COR-L47 (cell line): Measurements from ENCODE around the gene ASPG.
"Not testable (repeated sequence)": the region's sequence is repeated elsewhere in the genome, so short reads cannot be mapped to it uniquely, and the experiment has no call there.

Source experiments
- DNase-seq: peaks from one replicate; lab custom pipeline; 2025; lab: John Stamatoyannopoulos, UW

The ASPG gene

DNA sequence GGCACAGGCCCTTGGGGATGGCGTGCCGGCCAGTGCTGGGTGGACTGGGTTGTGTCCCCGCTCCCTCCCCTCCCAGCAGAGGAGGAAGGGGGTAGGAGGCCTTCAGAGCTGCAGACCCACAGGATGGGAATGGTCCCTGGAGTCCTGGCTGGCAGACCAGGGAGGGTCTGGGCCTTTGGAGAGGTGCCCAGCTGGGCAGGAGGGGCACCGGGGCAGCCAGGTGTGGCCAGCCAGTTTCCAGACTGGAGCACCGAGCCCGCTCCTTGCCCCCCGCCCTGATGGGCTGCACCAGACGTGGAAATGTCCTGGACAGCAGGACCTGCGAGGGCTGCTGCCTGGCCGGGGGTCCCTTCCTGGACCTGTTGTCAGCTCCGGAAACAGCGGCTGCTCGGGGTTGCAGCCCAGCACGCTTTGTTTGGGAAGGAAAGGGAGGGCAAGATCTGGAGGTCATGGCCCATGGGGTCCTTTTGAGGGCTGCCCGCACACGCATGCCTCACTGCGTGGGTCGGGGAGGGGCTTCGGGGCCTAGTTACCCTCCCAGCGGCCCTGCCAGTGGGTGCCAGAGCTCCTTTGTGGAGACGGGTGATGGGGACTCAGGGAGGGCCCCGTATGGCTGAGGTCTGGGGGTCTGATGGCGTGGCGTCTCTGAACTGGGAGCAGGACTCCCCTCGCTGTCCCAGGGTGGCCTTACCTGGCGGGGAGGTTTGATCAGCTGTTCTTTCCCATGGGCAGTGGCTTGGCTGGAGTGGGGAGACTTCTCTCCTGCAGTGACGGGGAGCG is 62.0 kb downstream of the ASPG start:
- no peak for DNase-seq

DNA sequence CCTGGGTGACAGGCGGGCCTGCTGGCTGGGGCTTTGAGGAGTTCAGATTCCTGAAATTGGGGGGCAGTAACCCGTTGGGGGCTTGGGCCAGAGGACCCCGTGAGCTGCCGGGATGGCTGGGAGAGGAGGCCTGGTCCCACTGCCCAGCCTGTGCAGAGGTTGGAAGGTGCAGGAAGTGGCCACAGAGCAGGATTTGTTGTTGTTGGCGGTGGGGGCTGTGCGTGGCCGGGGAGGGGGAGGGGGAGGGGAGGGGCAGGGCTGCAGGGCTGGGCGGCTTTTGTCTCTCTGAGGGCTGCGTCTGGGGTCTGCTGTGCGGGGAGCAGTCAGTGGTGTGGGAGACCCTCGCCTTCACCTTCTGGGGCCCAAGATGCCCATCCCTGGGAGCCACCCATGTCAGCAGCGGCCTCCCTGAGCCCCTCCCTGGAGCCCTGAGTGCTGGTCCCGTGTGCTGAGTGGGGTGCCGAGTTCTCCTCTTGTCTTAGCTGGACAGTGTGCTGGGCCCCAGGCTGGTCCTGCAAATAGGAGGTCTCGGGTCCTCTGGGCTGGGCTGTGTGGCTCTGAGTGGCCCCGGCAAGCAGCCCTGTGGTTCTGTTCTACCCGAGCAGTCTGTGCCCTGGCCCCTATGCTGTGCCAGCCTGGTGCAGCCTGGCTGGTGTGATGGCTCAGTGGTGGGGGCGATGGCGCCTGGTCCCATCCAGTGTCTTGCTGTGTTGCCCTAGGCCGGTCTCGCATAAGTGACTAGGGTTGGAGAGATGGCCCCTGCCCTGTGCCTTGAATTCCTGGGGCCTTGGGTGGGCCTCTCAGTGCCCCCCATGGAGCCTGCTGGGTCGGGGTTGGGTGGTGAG is 63.2 kb downstream of the ASPG start:
- no peak for DNase-seq

DNA sequence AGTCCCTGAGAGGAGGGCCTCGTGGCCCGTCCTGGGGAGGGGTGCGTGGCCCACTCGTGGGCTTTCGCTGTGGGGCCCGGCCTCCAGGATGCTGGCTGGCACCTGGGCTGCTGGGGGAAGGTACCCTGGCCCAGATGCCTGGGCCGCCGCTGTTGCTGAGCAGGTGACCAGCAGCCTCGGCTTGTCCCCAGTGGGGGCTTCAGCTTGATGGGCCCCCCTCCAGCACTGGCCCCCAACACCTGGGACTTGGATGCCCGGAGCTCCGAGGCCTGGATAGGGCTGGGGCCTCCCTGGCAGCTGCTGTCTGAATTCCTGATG is 63.7 kb downstream of the ASPG start:
- no peak for DNase-seq

DNA sequence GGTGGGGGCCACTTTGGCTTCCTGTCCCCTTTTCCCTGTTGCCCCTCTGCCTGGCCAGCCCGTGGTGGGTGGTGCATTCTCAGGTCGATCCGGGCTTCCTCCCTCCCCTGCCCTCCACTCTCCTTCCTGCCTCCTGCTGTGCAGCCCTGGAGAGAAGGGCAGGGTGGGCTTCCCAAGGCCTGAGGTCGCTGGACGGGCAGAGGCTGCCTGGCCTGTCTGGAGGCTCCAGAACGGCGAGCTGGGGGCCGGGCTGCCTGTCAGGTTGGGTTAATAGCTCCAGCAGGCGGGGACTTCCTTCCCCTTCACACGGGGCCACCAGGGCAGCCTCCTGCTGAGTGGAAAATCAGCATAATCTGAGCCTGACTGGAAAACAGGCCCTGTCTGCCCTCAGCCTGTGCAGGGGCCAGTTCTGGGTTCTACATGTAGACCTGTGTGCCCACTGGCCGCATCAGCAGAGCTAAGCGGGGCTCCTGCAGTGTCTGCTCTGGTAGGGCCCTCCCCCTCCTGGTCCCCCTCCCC is 64.2 kb downstream of the ASPG start:
- DNase-seq, result no peak

DNA sequence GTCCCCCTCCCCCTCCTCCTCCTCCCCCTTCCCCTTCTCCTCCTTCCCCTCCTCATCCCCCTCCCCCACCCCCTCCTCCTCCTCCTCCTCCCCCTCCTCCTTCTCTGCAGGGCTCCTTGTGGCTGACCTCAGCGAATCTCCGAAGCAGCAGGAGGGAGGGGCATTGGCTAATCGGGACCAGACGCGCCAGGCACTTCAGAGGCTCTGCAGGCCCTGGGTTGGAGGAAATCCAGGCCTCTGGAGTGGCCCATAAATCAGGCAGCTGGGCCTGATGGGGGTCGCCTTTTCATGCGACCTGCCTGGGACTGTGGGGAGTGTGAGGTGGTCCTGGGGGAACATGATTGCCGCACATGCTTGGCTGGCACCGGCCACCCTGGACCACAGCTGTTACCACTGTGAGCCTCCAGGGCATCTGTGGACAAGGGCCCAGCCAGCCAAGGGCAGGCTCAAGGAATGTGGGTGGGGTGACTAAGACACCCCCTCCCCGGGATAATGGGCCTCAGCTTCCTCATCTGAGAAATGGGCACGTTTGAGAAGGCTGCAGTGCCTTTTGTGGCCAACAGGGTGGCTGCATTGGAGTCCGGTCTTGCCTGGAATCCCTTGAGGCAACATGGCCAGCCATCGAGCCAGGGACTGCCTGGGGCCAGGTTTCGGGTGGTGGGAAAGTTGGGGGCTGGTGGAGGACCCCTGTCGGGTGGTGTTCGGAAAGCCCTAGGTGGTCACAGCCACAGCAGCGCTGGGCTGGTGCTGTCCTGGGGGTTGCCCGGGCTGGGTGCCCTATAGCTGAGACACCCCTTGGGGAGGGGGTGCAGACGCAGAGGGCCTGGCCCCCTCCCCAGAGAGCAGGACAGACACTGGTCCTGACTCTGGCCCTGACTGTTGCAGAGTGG is 64.9 kb downstream of the ASPG start:
- DNase-seq, result no peak

DNA sequence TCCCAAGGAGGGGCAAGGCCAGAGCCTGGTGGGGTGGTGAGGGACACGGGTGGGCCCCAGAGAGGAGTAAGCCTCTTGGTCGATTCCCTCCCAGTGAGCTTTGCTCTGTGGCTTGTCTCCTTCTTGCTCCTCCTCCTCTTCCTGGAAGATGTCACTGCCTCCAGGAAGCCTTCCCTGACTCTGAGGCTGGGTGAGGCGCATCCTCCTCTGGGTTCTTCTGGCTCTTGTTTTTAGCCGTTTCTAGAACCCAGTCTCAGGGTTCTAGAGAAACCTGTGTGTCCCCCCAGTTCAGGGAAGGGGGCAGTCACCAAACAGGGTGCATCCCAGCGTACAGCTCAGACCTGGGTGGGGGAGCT is 65.5 kb downstream of the ASPG start:
- no peak for DNase-seq

DNA sequence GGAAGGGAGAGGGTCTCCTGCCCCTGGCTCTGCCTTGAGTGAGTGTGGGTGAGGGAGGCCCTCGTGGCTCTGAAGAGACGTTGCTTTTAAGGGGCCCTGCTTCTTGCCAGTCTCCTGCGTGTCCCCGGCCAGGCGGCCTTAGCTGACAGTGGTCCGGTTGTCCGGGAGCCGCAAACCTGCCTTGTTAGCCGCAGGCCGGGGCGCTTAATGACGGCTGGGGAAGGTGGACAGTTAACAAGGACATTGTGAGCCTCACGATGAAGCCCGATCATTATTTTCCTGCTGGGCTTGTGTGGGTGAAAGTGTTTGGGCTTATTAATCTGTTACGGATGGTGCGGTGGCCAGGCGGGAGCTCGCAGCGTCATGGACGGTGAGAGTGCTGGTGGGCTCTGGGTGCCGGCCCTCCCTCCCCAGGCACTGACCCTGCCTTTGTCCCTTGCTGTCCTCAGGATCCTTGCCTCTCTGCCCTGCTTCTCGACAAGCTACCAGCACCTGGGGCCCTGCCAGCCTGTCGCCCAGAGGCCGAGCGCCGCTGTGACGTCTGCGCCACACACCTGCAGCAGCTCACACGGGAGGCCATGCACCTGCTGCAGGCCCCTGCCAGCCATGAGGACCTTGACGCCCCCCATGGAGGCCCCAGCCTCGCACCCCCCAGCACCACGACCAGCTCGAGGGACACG is 66.2 kb downstream of the ASPG start:
- DNase-seq, result no peak

DNA sequence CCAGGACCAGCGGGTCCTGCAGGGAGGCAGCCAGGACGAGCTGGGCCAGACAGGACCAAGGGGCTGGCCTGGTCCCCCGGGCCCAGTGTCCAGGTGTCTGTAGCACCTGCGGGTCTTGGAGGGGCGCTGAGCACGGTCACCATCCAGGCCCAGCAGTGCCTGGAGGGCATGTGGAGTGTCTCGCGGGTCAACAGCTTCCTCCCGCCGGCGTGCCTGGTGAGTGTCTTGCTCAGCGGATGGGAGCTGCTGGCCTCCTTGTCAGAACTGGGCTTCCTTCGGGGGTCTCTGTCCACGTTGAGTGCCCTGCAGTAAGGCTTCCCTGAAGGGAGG is 66.7 kb downstream of the ASPG start:
- no peak for DNase-seq

DNA sequence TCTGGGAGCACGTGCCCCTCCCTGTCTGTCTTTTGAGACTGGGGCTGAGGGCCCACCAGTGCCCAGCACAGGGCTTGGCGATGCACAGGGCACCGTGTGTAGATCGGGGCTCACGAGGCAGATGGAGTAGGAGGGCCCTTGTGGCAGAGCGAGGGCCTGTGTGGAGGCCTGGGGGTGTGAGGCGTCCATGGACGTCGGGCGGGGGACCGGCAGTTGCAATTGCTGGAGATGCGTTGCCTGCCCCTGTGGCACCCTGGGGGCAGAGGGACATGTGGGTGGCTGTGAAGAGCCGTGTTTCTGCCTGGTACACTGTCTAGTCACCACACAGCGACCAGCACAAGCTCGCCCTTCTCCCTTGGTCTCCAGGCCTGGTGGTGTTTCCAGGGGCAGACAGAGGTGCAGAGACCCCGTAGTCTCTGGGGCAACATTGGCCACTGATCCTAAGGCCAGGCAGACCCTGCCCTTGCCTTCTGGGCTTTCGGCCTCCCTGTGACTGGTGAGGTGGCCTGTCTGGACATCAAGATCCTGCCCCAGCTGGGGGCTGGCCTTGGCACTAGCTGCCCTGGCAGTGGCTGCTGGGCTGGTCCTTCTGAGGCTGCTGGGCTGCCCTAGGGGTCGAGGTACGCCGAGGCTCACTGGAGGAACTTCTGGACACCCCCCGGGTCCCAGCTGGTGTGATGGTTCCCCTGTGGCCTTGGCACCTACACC is 67.3 kb downstream of the ASPG start:
- no peak for DNase-seq

DNA sequence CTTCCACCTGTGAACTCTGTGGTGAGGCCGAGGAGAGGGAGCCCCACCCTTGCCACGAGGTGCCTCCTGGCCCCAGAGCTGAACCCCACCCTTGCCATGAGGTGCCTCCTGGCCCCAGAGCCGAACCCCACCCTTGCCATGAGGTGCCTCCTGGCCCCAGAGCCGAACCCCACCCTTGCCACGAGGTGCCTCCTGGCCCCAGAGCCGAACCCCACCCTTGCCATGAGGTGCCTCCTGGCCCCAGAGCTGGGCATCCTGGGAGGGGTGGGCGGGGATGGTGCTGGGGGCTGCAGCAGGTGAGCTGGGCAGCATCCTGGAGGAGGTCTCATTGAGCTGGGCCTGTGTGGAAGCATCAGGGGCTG is 67.9 kb downstream of the ASPG start:
- DNase-seq, result not testable (repeated sequence)

DNA sequence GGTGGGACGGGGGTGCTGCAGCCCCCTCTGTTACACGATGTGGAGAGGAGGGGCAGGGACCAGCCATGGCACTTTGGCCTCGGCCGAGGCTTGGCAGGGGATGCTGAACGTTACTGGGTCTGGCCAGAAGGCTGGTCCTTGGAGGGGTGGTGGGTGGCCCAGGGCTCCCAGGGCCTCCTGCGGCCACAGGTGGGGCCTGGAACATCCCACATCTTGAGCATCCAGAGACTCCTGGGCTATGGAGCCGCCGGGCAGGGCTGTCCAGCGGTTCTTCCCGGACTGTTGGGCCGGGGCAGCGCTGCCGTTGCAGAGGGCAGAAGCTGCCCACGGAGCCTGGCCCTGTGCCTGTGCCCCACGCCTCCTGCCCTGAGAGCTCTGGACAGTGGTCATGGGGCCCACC is 68.7 kb downstream of the ASPG start:
- no peak for DNase-seq

DNA sequence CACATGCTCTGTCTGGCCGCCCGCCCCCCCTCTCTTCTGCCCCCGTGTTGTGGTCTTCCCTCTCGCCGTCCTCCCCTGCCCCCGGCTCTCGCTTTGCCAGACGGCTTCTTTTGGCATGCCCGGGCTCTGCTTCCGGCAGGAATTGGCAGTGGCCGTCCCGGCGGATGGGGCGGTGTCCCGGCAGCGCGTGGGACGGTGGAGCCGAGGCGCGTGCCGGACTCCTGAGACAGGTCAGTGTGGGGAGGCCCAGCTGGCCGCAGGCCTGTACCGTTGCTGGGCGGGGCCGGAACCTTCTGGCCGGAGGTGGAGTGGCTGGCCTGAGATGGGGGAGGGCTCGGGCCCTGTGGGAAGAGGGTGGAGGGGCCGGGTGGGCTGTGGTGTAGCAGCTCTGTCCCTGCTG is 70.0 kb downstream of the ASPG start:
- no peak for DNase-seq

DNA sequence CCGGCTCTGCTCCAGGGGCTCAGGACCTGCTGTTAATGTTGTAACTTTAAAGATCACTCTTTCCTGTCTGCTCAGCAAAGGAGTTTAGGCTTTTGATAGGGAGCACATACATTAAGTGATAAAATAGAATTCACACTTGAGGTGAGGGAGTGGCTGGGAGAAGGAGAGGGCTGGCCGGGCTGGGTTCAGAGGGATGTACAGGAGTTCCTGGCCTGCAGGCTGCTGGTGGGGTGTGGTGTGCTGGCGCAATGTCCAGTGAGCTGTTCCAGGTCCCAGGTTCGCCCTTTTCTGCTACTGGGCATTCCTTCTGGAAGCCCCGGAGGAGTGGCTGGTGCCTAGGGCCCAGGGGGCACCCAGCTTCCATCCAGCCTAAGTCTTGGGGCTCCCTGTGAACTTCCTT is 70.6 kb downstream of the ASPG start:
- DNase-seq, result no peak

DNA sequence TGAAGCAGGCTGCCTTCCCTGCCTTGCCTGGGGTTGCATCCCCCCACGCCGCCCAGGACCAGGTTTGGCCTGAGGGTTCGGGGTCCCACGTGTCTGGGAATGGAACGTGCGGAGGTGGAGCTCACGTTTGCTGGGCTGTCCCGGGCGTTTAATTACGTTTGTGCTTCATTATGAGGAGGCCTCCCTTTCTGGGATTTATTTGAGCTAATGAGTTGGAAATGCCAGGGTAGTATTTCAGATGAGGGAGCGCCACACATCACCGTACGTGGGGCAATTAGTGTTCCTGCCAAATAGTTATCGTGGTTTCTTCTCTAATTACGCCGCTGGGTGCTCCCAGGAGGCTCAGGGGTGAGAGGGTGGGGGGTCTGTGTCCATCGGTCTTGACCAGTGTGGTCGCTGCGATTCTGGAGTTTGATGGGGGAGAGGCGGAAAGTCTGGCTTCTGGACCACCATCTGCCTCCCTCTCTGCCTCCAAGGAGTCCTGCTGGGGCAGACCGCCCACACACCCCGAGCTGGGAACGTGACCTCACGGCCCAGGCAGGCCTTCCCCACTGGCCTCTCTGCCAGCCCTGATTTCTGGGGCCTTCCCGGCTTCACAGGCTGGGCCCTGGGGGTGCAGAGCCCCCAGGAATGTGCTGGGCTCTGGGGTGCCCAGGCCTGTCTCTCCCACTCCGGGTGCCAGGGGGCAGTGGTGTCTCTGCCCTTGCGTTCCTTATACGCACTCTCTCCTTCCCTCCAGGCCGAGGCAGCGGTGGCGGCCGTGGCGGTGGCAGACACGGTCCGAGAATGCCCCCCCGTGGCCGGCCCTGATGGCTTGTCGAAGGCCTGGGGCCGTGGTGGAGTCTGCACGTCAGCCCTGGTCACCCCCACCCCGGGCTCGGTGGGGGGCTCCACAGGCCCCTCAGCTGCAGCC is 71.8 kb downstream of the ASPG start:
- DNase-seq, result no peak

DNA sequence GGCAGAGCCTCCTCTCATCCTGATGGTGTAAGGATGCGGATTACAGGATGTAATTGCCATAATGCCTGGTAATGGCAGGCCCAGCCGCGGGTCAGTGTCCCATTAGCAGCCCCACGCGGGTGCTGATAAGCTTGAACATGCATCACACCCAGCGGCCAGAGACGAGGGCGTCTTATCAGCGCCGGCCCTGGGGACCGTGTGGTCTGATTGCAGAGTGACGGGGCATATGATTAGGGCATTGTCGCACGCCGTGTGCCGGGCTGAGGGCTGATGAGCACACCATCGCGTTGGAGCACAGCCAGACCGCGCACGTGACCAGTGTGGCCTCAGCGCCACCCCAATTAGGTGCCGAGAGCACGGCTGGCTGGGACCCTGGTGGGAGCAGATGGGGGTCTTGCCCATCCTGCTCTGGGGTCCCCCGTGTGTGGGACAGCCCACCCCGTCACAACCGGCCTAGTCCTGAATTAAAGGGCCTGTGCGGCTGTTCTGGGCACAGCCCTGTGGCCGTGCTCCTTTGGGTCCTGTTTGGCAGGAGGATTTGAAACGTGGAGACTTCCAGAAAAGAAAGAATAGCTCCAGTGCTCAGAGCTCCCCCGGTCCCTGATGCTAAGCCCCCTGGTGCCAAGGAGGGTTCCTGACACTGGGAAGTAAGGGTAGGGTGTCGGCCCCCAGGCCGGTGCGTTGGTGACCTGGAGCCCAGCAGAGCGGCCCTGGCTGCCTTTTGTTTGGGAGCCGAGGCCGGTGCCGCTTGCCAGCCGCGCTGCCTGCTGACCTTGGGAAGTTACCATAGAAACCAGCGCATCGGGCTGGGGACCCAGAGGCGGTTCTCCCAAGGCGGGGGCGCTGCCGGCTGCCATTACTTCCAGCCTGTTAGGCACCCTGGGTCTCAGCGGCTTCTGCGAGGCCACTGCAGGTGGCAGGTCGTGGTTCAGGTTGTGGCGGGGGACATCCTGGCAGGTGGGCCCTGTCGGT is 73.6 kb downstream of the ASPG start:
- DNase-seq, result no peak

DNA sequence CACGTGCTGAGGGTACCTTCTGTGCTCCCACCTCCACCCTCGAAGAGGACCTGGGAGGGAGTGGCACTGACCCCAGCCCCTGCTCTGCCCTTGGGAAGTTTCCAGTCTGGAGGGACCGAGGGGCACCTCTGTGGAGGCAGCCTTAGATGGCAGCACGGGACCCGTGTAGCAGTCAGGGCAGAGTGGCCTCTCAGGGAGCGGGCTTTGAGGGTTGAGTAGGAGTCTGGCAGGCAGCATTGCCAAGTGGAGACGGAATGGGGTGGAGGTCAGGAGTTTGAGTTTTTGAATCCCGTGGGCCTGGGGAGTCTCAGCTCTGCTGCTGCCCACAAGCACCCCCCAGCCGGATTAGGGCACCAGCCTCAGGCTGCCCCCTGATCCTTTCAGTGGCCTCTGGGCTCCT is 74.5 kb downstream of the ASPG start:
- DNase-seq, result no peak

DNA sequence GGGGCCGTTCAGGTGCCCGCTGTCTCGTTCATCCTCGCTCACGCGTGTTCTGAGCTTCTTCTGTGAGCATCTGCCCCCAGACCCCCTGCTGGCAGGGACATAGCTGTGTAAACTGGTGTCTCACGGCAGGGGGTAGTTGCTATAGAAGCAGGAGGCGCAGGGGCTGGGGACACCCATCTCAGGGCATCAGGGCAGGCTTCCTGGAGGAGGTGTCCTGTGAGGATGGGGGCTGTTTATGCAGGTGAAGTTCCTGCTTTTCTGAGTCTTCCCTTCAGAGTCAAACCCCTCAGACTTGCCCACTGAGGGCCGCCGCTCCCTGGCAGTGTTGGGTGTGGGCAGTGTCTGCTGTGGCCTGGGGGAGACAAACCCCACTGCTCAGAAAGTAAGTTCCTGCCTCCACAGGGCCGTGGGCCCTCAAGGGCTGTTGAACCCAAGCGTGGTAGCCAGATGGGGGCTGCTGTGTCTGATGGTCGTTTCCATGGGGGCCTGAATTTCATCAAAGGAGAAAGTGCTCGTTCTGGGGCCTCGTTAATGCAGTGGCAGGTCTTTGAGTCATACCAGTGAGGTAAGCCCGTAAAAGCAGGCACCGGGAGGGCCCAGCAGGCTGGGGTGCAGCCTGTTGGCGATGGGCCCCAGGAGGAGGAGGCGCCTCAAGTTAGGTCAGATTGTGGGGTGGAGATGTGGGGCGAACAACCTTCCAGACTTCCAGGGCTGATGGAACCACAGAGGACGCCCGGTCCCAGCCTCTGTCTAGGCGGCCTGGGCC is 76.3 kb downstream of the ASPG start:
- peak; percentile 77 for DNase-seq

DNA sequence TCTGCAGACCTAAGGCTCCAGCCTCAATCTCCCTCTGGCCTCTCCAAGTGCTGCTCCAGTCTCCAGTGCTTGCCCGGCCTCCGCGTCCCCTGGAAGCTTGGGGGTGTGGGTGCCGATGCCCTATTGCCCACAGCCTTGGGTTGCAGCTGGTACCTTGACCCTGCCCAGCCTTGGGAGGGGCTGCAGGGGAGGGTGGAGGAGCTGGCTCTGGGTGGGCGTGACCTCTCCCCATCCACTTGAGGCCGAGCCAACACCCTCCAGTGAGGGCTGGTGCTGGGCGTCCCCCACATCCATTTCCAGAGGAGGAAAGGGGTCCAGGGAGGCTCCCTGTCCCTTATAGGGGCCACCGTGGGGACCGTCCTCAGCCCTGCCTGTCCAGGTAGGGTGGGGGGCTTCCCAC is 77.0 kb downstream of the ASPG start:
- DNase-seq, result no peak
